HG03442 (cell line): ENCODE measurements around the gene RASGEF1C.

Experiments
- ATAC-seq: cut with Tn5 transposase; IDR thresholded peaks from one replicate; pipeline ENCODE4 v1.9.1; 2021; ENCODE audit warnings: mild to moderate bottlenecking, moderate library complexity; ENCODE audit not compliant: unreplicated experiment

The RASGEF1C gene

GRCh38 chr5:180160789-180161188, 48.2 kb downstream of the RASGEF1C start:
- no peak for ATAC-seq

DNA sequence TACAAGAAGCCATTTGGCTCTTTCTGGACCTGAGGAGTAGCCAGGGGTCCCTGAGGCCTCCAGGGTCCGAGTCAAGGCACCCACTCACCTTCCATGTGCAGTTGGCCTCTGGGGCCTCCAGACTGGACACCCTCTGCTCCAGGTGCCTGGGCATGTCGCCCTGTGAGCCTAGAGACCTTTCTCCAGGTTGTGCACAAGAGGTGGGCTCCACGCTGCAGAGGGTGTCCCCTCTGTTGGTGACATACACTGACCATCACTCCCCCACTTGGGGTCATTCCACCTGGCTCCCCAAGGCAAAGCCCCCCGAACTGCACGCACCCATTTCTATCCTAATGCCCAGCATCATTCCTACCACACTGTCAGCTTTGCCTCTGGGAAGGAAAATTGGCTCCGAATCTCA, 48.8 kb downstream of the RASGEF1C start:
- no peak for ATAC-seq

GRCh38 chr5:180159756-180160155, 49.3 kb downstream of the RASGEF1C start:
- no peak for ATAC-seq

- no peak for ATAC-seq
These were observed 51.1 kb downstream of the RASGEF1C start for GRCh38 chr5:180157866-180158265.

DNA sequence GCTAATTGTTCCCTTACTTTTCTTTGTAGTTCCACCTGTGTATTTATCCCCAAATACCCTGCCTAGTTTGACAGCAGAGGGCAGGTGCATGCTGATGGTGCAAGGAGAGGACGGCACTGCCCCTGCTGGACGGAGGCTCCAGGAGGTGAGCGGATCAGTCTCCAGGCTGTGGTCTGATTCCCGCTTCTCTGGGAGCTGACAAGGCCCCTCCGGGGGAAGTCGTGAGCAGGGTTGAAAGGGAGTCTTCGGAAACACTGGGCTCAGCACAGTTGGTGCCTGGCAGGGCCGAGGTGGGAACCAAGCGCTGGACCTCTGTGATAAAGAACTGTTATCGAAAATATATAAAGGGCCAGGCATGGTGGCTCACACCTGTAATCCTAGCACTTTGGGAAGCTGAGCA, 52.9 kb downstream of the RASGEF1C start:
- no peak for ATAC-seq

- ATAC-seq = no peak
These were observed 53.6 kb downstream of the RASGEF1C start for GRCh38 chr5:180155365-180155926.

DNA sequence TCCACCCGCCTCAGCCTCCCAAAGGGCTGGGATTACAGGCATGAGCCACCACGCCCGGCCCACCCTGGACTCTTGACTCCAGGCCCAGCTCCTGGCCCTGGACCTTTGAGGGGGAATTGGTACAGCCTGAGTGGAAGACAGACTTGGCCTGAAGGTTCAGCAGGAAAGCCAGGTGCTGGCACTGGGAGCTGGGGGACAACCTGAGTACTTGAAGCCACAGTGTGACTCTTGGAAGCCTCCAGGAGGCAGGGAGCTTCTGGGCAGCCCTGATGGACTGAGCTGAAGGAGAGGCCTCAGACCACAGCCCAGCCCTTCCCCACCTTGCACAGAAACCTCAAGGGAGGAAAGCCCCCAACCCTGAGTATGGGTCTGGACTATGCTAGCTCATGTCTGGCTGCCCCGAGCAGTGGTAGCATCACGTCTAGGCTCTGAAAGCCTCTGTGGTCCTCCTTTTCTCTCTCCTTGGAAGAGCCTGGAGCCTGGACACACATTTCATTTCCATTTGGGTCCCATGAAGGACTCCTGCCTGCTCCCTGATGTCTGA, 54.1 kb downstream of the RASGEF1C start:
- no peak for ATAC-seq

- ATAC-seq = no peak
These were observed 55.0 kb downstream of the RASGEF1C start for GRCh38 chr5:180153991-180154390.

DNA sequence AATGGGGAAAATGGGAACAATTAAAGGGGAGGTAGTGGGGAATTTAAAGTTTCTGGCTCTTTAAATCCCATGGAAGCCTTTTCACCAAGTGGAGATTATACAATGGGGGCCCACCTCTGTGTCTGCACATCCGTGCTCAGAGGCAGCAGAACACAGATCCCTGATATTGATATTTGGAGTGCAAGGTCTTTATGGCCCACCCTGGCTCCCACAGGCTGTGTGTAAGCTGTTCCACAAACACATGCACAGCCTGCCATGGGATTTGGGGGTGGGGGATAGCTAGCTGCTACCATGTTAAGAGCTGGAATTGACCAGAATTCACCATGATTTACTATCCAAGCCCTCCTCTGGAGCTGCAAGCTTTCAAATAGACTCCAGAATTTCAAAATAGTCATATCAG, 55.9 kb downstream of the RASGEF1C start:
- ATAC-seq = no peak

GRCh38 chr5:180143656-180144364, 65.2 kb downstream of the RASGEF1C start:
- ATAC-seq = no peak

DNA sequence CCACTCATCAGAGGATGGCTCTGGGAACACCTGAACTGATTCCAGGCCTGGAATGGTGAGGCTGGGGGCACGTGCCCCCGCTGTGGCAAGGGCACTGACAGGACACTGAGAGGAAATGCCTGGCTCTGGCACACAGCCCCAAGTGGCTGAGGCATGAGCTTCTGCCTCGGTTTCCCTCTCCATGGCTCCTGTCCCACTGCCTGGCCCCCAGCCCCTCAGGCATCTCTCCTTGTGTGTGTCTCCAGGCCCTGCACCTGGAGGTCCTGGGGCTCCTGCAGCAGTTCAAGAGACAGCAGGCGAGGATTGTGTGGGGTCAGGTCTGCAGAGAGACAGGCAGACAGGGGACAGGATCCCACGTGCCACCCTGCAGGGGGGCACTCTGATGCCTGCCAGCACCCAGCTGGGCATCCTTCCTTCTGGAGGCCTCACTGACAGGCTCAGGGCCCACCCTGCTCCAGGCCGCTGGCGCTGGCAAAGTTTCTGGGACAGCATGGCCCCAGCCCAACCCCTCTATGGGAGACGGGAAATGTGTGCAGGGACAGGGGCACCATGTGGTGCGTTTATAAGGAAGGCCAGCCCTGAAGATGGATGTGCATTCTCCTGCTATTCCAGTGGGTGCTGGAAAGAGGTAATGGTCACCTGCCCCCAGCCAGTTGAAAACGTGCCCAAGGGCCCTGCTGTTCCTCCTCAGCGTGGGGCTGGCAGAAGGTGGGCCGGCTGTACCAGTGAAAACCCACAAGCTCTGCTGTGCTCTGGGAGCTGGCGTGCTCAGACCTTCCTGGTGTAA, 66.0 kb downstream of the RASGEF1C start:
- ATAC-seq = no peak

DNA sequence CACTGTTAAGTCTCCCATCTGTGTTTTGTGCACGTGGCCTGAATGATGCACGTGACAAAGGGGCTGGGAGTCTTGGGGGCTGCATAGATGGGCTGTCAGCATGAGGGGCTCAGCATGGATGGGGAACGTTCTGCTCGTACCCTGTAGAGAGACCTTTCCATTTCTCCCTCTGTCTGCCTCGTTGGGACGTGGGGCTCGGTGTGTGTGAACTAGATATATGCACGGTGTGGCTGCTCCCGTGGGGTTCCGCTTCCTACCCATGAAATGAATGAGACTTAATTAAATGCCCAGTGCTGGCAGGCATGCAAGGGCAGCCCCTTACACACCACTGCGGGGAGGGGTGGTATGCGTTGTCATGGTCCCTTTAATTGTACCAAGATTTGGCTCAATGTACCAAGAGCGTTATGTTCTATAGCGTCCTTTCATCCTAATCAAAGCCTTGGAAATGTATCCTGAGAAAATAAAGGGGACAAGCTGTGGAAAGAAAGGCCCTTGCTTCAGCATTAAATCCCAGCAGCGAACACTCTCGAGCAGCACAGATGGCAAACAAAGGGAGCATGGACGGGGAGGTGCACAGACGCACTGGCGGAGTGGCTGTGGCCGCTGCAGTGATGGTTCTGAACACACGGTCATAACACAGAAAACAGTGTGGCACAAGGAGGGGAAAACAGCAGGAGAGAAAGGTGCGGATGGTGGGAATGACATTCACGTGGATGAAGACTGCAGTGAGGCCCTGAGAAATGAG, 66.8 kb downstream of the RASGEF1C start:
- ATAC-seq = no peak

DNA sequence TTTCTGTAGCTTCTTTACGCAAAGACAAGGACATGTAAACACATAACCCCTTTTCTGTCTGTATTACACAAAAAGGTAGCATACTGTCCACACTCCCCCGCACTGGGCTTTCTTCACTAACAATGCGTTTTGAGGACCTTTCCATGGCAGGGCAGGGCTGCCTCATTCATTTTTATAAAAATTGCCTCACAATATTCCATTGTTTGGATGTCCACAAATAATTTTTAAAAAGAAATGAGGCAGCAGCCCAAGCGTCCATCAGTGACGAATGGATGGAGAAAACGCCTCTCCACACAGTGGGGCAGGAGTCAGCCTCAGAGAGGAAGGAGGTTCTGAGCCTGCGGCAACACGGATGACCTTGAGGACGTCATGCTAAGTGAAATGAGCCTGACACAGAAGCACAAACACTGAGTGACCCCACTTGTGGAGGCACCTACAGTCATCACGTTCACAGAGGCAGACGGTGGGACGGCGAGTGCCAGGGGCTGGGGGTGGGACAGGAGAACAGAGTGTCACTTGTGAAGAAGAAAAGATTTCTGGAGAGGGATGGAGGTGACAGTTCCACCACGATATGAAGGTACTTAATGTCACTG, 67.8 kb downstream of the RASGEF1C start:
- ATAC-seq = no peak

- no peak for ATAC-seq
These were observed 68.4 kb downstream of the RASGEF1C start for GRCh38 chr5:180140571-180140970.

GRCh38 chr5:180140079-180140554, 68.9 kb downstream of the RASGEF1C start:
- ATAC-seq = no peak

DNA sequence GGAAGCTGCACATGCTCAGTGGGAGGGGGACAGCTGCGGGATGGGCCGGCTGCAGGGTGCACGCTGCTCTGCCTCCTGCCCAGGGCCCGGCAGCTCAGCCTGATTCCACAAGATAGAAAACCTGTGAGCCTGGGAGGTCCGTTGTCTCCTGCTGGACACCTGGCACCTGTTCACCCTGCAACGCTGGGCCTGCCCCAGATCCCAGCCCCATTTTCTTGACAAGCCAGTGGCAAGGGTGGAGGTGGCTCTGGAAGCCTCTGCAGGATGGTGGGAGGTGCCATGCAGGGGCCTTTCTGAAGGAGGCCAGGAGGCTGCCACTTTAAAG, 69.3 kb downstream of the RASGEF1C start:
- no peak for ATAC-seq

DNA sequence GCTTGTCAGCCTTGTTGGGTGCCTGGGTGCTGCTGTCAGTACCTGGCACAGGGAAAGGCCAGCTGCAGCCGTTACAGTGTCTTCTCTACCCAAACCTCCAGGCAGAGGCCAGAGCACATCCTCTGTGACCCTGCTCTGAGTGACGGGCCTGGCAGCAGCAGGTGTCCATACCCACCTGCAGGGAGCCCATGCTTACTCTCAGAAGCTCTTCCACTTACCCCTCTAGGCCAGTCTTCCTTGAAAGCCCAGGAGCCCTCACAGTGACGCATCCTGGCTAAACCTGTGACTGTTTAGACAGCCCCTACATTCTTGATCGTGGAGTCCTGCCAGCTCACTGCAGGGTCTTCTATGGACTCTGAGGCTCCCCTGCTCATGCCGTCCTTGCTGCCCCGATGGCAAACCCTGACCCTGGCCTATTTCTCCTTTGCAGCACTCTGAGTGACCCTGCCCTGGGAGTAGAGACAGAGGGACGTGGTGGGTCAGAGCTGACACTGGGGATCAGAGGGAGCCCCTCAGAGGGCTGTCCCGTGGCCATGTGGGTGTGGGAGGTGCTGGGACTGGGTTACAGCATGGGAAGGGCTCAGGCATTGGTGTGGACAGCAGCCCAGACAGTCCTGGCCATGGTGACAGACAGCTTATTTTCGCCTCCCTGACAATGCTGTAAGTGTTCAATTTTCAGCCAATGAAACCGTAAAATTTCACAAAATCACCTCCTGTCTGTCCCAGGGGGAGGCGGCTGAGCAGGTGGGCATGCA, 69.9 kb downstream of the RASGEF1C start:
- ATAC-seq = no peak

DNA sequence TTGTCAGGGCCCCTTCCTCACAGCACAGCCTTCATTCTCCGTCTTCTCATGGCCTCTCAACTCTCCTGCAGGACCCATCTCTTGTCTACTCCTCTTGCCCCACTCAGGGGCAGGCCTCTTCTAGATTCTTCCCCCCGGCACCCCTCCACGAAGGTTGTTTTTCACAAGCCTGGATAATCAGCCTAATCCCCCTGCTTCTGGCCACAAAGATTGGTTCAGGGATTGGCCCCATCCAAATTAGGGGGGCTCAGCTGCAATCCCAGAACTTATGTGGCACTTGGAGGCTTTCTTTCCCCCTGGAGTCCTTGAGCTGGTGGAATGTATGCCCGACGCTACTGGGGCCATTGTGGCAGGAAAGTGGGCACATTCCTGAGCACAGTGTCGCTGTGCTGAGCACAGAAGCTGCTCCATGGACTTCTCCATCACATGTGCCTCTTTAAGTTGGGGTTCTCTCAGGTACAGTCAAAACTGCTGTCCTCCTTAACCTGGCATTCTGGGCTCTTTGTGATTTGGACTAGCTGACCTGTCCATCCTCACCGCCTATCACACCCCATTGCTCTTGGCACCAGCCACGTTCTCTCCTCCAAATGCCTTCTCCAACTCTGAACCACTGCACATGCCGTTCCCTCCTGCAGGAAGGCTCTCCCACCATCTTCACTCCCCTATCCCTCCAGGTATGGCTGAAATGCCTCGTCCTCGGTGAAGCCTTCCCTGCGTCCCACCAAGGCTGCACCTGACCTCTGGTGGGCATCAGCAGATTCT, 70.6 kb downstream of the RASGEF1C start:
- no peak for ATAC-seq
